GM18951 (cell line): Measurements from ENCODE around the gene EMID1.

ENCODE experiments used
- POLR2A ChIP-seq: IDR thresholded peaks from 4 replicates; pipeline ENCODE4 v1.6.1; 2011; ENCODE audit warnings: mild to moderate bottlenecking; ENCODE audit not compliant: insufficient read length, insufficient read depth; ENCODE audit errors: extremely low read depth
- in situ Hi-C: fragments of 300-500 bp; cut with MboI; formaldehyde crosslinking; loops from one replicate; pipeline ENCODE4 v1.12.0; 2022; ENCODE audit warnings: low sequenced_read_pairs, mixed read lengths, inconsistent platforms; ENCODE audit not compliant: unreplicated experiment

Gene EMID1

GRCh38 chr22:29205594-29206371 is at the start of gene EMID1:
TSS of gene EMID1 (plus strand) at chr22:29205896. CDS start at chr22:29206039, 143 bp downstream.
- peak; percentile 61 for TF ChIP-seq POLR2A
- in situ Hi-C loops: no loop called here

DNA sequence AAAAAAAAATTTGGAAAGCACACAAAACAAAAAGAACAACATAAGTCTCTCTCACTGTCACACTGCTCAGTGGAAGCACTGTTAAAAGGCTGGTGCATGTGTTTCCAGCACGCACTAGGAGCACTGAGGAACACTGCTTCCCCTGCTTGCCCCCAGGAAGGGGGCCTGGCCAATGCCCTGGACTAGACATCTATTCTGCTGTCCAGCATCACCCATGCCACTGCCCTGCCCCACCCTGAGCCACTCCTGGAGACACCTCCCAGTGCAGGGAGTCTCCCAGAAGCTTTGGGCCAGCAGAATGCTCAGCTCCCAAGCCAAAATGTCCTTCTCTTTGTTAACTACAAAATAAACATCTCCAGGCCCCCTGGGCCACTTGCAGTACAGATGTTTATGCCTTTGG is 49.7 kb upstream of the EMID1 start:
- in situ Hi-C loops: no loop called here

DNA sequence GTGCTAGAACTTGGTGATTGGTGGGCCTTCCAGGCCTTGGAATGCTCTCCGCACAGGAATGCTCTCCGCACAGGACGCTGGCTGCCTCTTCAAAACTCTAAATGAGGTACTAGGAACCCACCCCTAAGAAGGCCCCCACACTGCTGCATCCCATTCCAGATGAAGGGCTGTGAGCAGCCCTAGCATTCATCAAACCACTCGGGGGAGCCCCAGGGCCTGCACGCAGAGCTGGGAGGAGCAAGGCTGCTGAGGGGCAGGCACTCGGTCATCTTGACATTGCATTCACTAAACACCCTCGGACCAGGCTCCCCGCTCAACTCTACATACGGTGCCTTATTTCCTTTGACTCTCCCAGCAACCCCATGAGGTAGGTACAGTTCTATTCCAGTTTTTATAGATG is 49.2 kb upstream of the EMID1 start:
- no peak for TF ChIP-seq POLR2A
- in situ Hi-C loops: no loop called here

More for the DNA sequence above, 49.7 kb upstream of the EMID1 start:
- TF ChIP-seq POLR2A: no peak

DNA sequence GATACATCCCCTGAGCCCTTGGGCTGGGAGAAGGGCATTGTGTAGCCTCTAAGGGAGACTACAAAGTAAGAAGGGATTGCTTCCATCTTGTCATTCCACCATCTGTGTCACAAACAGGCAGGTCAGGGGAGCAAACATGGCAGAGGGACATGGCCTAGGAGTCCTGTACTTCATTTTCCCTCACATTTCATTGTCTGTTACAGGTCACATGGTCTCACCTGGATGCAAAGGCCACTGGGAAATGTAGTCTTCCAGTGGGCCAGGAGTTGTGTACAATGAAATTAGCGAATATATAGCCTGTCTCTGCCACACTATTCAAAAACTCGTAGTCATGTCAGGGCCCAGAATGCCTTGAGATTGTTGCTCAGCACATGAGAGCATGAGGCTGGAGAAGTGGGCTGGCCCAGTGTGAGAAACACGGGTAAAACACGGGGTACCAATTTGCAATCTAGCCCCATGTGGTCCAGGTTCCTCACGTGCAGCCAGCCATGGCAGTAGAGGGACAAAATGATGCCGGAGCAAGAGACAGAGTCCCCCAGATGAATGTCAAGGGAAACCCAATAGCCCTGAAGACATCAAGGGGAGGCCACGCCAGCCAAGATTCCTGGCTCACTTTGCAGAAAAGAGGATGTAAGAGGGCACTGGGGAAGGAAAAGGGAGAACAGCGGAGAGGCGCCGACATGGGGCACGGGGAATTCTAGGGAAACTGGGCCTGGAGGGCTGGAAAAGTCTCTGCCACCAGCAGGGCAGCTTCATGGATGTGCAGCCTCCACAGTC is 47.7 kb upstream of the EMID1 start:
- in situ Hi-C loops: no loop called here
- TF ChIP-seq POLR2A: no peak

GRCh38 chr22:29158546-29158945 is 47.1 kb upstream of the EMID1 start:
- no peak for TF ChIP-seq POLR2A
- in situ Hi-C loops: no loop called here

DNA sequence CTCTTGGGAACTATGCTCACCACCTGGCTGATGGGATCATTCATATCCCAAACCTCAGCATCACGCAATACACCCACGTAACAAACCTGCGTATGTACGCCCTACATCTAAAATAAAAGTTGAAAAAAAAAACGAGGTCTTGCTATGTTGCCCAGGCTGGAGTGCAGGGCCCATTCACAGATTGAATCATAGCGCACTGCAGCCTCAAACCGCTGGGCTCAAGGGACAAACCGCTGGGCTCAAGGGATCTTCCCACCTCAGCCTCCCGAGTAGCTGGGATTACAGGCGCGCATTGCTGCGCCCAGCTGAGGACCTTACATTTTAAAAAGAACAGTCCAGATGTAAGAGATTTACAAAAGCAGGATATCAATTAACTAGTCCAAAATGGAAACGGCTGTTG is 41.9 kb upstream of the EMID1 start:
- TF ChIP-seq POLR2A: no peak

DNA sequence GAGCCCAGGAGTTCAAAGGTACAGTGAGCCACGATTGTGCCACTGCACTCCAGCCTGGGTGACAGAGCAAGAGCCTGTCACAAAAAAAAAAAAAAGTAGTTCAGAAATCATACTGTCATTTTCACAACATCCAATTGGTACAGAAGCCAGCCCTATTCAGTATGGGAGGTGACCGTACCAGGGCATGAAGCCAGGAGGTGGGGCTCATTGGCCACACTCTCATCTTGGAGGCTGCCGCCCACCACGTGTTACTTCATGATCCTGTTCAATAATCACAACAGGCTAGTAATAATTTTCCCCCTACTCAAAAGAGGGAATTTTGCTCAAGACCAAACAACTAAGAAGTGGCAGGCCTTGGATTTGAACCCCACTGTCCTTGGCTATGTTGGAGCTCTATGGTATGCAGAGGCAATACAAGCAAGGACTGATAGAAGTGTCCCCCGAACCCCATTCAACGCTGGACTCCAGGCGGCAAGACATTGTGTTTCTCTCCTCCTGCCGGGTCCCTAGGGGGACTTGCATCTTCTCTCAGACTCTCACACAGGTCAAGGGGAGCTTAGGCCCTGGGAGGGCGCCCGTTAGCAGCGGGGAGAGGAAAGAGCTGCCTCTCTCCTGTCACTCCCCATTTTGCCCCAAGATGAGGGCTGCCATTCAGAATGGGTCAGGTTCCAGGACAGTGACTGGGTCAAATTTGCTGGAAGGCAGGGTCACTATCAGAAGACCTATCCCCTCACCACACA is 40.2 kb upstream of the EMID1 start:
- in situ Hi-C loops: no loop called here
- TF ChIP-seq POLR2A: no peak

More for the DNA sequence above, 41.9 kb upstream of the EMID1 start:
- in situ Hi-C loops: no loop called here

DNA sequence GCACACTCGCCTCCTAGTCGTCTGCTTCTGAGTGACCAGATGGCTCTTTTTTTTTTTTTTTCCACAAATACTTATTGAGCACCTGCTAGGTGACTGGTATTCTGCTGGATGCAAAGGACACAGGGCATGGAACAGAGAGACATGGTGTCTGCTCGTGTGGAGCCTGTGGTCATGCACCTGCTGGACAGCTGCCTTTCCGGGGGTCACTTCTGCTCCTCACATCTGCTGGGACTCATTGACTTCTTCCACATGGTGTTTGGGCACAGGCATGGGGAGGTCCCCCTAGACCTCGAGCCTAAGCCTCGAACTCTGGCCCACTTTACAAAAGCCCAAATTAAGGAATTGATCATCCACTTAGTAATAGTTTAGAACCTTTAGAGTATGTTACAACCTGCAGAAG is 39.5 kb upstream of the EMID1 start:
- no peak for TF ChIP-seq POLR2A
- in situ Hi-C loops: no loop called here

GRCh38 chr22:29167032-29167911 is 38.4 kb upstream of the EMID1 start:
- in situ Hi-C loops: no loop called here
- TF ChIP-seq POLR2A: no peak

GRCh38 chr22:29171721-29172120 is 34.0 kb upstream of the EMID1 start:
- in situ Hi-C loops: no loop called here
- TF ChIP-seq POLR2A: no peak

DNA sequence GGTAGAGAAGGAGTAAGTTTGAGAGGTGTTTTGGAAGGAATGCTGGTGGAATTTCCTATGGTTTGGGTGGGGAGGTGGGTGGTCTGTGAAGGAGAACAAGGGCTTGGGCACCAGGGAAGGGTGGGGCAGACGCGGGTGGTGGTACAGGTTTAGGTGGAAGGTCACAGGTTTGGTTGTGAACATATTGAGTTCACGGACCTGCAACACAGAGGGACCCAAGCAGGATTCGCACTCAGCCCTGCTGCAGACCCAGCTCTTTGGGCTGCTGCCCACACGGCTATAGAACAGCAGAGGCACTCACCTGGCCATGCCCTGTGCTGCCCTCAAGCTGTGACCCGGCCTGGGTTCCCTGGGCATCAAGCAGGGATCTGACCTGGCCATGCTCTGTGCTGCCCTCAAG is 33.5 kb upstream of the EMID1 start:
- in situ Hi-C loops: no loop called here
- TF ChIP-seq POLR2A: no peak

- in situ Hi-C loops: no loop called here
- TF ChIP-seq POLR2A: no peak
These were observed 30.3 kb upstream of the EMID1 start for GRCh38 chr22:29175312-29175835.

- in situ Hi-C loops: no loop called here
- TF ChIP-seq POLR2A: no peak
These were observed 21.5 kb upstream of the EMID1 start for GRCh38 chr22:29183971-29184848.
